Measurements from ENCODE around the gene UNC13C. TPM values are rescaled to one million over a fixed set of nuclear protein-coding genes. Genes with fewer than 3 reads are reported as not detected.

The UNC13C gene
- total and polyA plus RNA-seq, 2 experiments from 2014 or later = not detected

DNA sequence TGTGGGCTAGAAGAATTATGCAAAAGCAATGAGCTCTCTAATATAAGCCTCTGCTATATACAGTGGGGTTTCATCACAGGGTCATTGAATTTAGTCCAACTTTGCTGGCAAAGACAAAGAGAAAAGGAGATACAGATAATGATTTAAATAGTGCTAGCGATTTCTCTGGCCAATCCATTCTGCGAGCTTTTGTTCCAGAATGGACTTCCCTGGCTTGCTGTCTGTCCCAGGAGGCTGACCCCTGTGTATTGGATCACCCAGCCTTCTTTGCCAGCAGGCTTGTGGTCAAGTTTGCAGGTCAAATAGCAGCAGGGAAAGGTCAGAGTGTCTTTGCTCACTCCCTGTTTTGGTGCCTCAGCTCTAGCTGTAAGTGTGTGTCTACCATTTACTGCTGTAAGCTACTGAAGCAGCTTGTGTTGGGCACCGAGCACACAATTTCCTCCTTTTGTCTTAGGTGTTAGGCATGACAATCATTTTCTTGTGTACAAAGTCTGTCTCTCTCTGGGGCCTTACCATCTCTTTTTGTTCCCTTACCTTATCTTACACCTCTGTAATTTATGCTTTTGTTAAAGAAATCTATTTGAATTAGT lies 55.7 kb downstream of the UNC13C start:
- no peaks in the 10 kb centered on the region for H4K20me1 ChIP-seq (ENCODE audit: insufficient read depth)
- no peak overlapping the region for H3K9ac ChIP-seq
- no peak overlapping the region for H3K27ac ChIP-seq
- WGBS, 2 experiments (ENCODE audit: low coverage in 1 of 2, low lambda C conversion rate in 2 of 2, missing lambda C conversion rate in 2 of 2) = 17 to 21% methylated on average over 3 of the region's 3 CpGs
- no peaks in the 10 kb centered on the region for H3K27me3 ChIP-seq (replicated peaks; ENCODE audit: insufficient read depth)
- H3K36me3 ChIP-seq (ENCODE audit: low read depth) = no peaks in the 10 kb centered on the region
- no peak for DNase-seq
- H3K4me1 ChIP-seq (ENCODE audit: insufficient read depth) = no peaks in the 10 kb centered on the region
- H3F3A ChIP-seq (ENCODE audit: insufficient read depth) = no peaks in the 10 kb centered on the region
- no peaks in the 10 kb centered on the region for H3K79me2 ChIP-seq (ENCODE audit: insufficient read depth)
- no peak overlapping the region for H3K4me2 ChIP-seq (ENCODE audit: unreplicated experiment)
- H3K4me3 ChIP-seq = no peak overlapping the region
- TF ChIP-seq EZH2phosphoT487 (IDR thresholded peaks at IDR 0.05; ENCODE audit: insufficient read depth, low read depth) = no peak
- no peak for TF ChIP-seq EZH2 (IDR thresholded peaks at IDR 0.05; ENCODE audit: insufficient read depth, poor library complexity, severe bottlenecking)
- peaks cover under 1% of the 10 kb centered on the region for H3K9me3 ChIP-seq (ENCODE audit: low read depth)
- H2AFZ ChIP-seq = no peak overlapping the region
- no peaks in the 10 kb centered on the region for H3K9me2 ChIP-seq (ENCODE audit: insufficient read depth)
- in situ Hi-C loops (cut with MboI) = no loop called here

DNA sequence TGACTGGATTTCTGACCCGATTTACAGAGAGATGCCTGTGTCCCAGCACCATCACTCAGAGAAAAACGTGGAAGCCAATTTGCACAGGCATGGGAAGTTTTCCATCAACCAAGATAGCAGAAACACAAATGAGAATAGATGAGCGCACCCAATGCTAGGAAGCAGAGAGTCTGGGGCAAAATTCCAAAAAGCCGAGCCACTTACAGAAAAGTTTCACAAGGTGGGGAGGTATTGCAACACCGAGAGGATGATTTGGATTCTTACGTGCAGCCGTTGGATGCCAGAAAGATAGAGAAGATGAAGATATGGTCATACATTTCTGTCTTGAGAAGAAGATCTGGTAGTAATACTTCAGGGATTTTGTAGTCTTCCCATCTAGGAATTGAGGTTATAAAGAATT lies 57.4 kb downstream of the UNC13C start:
- H3K9me2 ChIP-seq (ENCODE audit: insufficient read depth) = no peaks in the 10 kb centered on the region
- in situ Hi-C loops (cut with MboI) = no loop called here
- no peaks in the 10 kb centered on the region for H3K4me1 ChIP-seq (ENCODE audit: insufficient read depth)
- no peak overlapping the region for H2AFZ ChIP-seq
- no peaks in the 10 kb centered on the region for H3F3A ChIP-seq (ENCODE audit: insufficient read depth)
- no peaks in the 10 kb centered on the region for H3K79me2 ChIP-seq (ENCODE audit: insufficient read depth)
- WGBS, 2 experiments (ENCODE audit: low coverage in 1 of 2, low lambda C conversion rate in 2 of 2, missing lambda C conversion rate in 2 of 2) = 31 to 37% methylated on average over 7 of the region's 7 CpGs
- H3K9me3 ChIP-seq (ENCODE audit: low read depth) = peaks cover 2% of the 10 kb centered on the region
- DNase-seq = no peak
- TF ChIP-seq EZH2 (IDR thresholded peaks at IDR 0.05; ENCODE audit: insufficient read depth, poor library complexity, severe bottlenecking) (no peak), EZH2phosphoT487 (IDR thresholded peaks at IDR 0.05; ENCODE audit: insufficient read depth, low read depth) (no peak)
- H3K27ac ChIP-seq = no peak overlapping the region
- no peak overlapping the region for H3K9ac ChIP-seq
- no peak overlapping the region for H3K4me3 ChIP-seq
- no peaks in the 10 kb centered on the region for H3K27me3 ChIP-seq (replicated peaks; ENCODE audit: insufficient read depth)
- H4K20me1 ChIP-seq (ENCODE audit: insufficient read depth) = no peaks in the 10 kb centered on the region
- H3K4me2 ChIP-seq (ENCODE audit: unreplicated experiment) = no peak overlapping the region
- H3K36me3 ChIP-seq (ENCODE audit: low read depth) = no peaks in the 10 kb centered on the region

DNA sequence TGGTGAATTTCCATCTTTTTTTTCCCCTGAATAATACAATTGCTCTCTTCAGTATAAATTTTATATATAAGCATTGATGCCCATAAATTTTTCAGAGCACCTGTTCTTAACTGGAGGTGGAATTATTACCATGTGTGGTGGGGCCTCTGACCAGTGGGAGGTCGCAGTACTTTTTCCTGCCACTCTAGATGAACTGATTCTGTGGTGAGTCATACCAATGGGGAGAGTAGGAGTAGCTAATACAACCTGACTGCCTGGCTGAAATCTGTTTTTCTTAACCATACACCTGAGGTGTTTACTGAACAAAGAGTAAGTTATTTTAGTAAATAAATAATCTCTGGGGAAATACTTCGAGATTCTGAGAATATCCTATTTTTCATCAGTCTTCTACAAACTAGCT lies 67.2 kb downstream of the UNC13C start:
- H3K9me3 ChIP-seq (ENCODE audit: low read depth) = no peaks in the 10 kb centered on the region
- no peaks in the 10 kb centered on the region for H3K36me3 ChIP-seq (ENCODE audit: low read depth)
- H3K4me1 ChIP-seq (ENCODE audit: insufficient read depth) = no peaks in the 10 kb centered on the region
- H3K27ac ChIP-seq = no peak overlapping the region
- H3K4me3 ChIP-seq = no peak overlapping the region
- no peak for DNase-seq
- no peaks in the 10 kb centered on the region for H3K79me2 ChIP-seq (ENCODE audit: insufficient read depth)
- no peaks in the 10 kb centered on the region for H3K27me3 ChIP-seq (replicated peaks; ENCODE audit: insufficient read depth)
- no peaks in the 10 kb centered on the region for H4K20me1 ChIP-seq (ENCODE audit: insufficient read depth)
- TF ChIP-seq EZH2phosphoT487 (IDR thresholded peaks at IDR 0.05; ENCODE audit: insufficient read depth, low read depth) = no peak
- TF ChIP-seq EZH2 (IDR thresholded peaks at IDR 0.05; ENCODE audit: insufficient read depth, poor library complexity, severe bottlenecking) = no peak
- in situ Hi-C loops (cut with MboI) = no loop called here
- 2 to 7% methylated on average over 2 of the region's 2 CpGs for WGBS, 2 experiments (ENCODE audit: low coverage in 1 of 2, low lambda C conversion rate in 2 of 2, missing lambda C conversion rate in 2 of 2)
- H3K9me2 ChIP-seq (ENCODE audit: insufficient read depth) = no peaks in the 10 kb centered on the region
- H2AFZ ChIP-seq = no peak overlapping the region
- no peak overlapping the region for H3K4me2 ChIP-seq (ENCODE audit: unreplicated experiment)
- no peaks in the 10 kb centered on the region for H3F3A ChIP-seq (ENCODE audit: insufficient read depth)
- no peak overlapping the region for H3K9ac ChIP-seq

DNA sequence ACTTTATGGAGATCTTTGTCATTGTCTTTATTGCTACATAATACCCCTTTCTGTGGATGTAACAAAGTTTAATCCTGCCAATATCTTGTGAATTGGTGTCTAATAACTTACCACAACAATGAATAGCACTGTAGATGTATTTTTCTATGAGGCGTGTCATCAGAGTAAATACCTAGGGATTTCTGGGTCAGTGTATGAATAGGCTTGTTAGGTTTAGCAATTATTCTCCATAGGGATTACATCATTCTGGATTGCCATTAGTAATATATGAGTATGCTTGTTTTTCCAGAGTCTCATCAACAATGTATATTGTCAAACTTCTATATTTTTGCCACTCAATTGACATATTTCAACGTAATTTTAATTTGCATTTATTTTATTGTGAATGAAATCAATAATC lies 67.9 kb downstream of the UNC13C start:
- TF ChIP-seq EZH2 (IDR thresholded peaks at IDR 0.05; ENCODE audit: insufficient read depth, poor library complexity, severe bottlenecking) (no peak), EZH2phosphoT487 (IDR thresholded peaks at IDR 0.05; ENCODE audit: insufficient read depth, low read depth) (no peak)
- 20 to 24% methylated on average over 2 of the region's 2 CpGs for WGBS, 2 experiments (ENCODE audit: low coverage in 1 of 2, low lambda C conversion rate in 2 of 2, missing lambda C conversion rate in 2 of 2)

DNA sequence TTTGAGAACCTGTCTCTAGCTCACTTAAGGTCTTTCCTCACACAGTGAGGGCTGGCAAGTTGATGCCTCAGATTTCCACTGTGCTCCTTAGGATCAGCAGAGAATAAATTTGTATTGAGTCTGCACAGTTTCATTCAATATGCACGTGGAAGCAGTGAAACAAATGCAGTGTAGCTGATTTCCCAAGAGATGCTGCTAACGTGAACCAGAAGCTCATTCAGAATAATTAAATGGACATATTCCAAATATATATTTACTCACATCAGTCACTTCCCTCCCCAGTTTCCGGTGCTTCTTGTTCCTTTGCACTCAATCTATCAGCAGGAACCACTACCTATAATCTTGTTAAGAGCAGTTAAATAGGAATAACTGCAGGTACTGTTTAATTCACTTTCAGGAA lies 86.1 kb downstream of the UNC13C start:
- Histone ChIP-seq H3K27me3 (replicated peaks; ENCODE audit: insufficient read depth) (no peaks in the 10 kb centered on the region), H3K36me3 (ENCODE audit: low read depth) (no peaks in the 10 kb centered on the region), H3K4me3 (no peak overlapping the region), H3K27ac (no peak overlapping the region), H4K20me1 (ENCODE audit: insufficient read depth) (no peaks in the 10 kb centered on the region), H3K79me2 (ENCODE audit: insufficient read depth) (no peaks in the 10 kb centered on the region), H3K9ac (no peak overlapping the region), H3K9me2 (ENCODE audit: insufficient read depth) (no peaks in the 10 kb centered on the region), H3F3A (ENCODE audit: insufficient read depth) (no peaks in the 10 kb centered on the region), H3K4me1 (ENCODE audit: insufficient read depth) (no peaks in the 10 kb centered on the region), H2AFZ (no peak overlapping the region), H3K4me2 (ENCODE audit: unreplicated experiment) (no peak overlapping the region), H3K9me3 (ENCODE audit: low read depth) (no peaks in the 10 kb centered on the region)
- DNase-seq = no peak
- in situ Hi-C loops (cut with MboI) = no loop called here
- WGBS, 2 experiments (ENCODE audit: low coverage in 1 of 2, low lambda C conversion rate in 2 of 2, missing lambda C conversion rate in 2 of 2) = 6 to 12% methylated on average over 3 of the region's 3 CpGs
- TF ChIP-seq EZH2 (IDR thresholded peaks at IDR 0.05; ENCODE audit: insufficient read depth, poor library complexity, severe bottlenecking) = no peak
- no peak for TF ChIP-seq EZH2phosphoT487 (IDR thresholded peaks at IDR 0.05; ENCODE audit: insufficient read depth, low read depth)

More for the DNA sequence above, 67.9 kb downstream of the UNC13C start:
- no peak overlapping the region for H3K9ac ChIP-seq
- no peak overlapping the region for H3K4me3 ChIP-seq
- H3K79me2 ChIP-seq (ENCODE audit: insufficient read depth) = no peaks in the 10 kb centered on the region
- no peaks in the 10 kb centered on the region for H3K9me2 ChIP-seq (ENCODE audit: insufficient read depth)
- H3K4me2 ChIP-seq (ENCODE audit: unreplicated experiment) = no peak overlapping the region
- H4K20me1 ChIP-seq (ENCODE audit: insufficient read depth) = no peaks in the 10 kb centered on the region
- H3K9me3 ChIP-seq (ENCODE audit: low read depth) = no peaks in the 10 kb centered on the region
- no peaks in the 10 kb centered on the region for H3K36me3 ChIP-seq (ENCODE audit: low read depth)
- H3K27me3 ChIP-seq (replicated peaks; ENCODE audit: insufficient read depth) = no peaks in the 10 kb centered on the region
- in situ Hi-C loops (cut with MboI) = no loop called here
- DNase-seq = no peak
- no peaks in the 10 kb centered on the region for H3F3A ChIP-seq (ENCODE audit: insufficient read depth)
- no peak overlapping the region for H2AFZ ChIP-seq
- H3K27ac ChIP-seq = no peak overlapping the region
- no peaks in the 10 kb centered on the region for H3K4me1 ChIP-seq (ENCODE audit: insufficient read depth)
